ENCODE measurements around the gene ANAPC1.
"Not testable (repeated sequence)": the region's sequence is repeated elsewhere in the genome, so short reads cannot be mapped to it uniquely, and the experiment has no call there.

Gene ANAPC1

GRCh38 chr2:111834221-111834620, 49.8 kb downstream of the ANAPC1 start:
- DNase-seq (ENCODE audit: low spot score); H3K27ac ChIP-seq (ENCODE audit: poor library complexity, severe bottlenecking); H3K9me3 ChIP-seq (ENCODE audit: severe bottlenecking); ATAC-seq (ENCODE audit: low read depth); H3K27me3 ChIP-seq (ENCODE audit: insufficient read depth, poor library complexity, severe bottlenecking); H3K4me1 ChIP-seq (ENCODE audit: insufficient read depth, poor library complexity, severe bottlenecking); H3K4me3 ChIP-seq (ENCODE audit: severe bottlenecking): not testable (repeated sequence)
- H3K36me3 ChIP-seq (ENCODE audit: low read depth), result peaks cover 16% of the 10 kb centered on the region

DNA sequence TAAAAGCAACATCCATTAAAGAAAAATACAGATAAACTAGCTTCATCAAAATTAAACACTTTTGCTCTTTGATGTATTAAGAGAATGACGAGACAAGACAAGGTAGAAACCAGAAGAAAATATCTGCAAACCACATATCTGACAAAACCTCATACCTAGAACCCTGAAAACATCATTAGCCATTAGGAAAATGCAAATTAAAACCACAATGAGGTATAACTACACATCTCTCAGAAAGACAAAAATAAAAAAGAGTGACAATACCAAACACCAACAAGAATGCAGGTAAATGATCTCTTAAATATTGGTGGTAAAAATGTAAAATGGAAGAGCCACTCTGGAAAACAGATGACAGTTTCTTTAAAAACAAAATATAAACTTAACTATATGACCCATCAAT, 53.5 kb downstream of the ANAPC1 start:
- not testable (repeated sequence) for H3K9me3 ChIP-seq (ENCODE audit: severe bottlenecking); H3K4me1 ChIP-seq (ENCODE audit: insufficient read depth, poor library complexity, severe bottlenecking); H3K4me3 ChIP-seq (ENCODE audit: severe bottlenecking); H3K27me3 ChIP-seq (ENCODE audit: insufficient read depth, poor library complexity, severe bottlenecking); ATAC-seq (ENCODE audit: low read depth); DNase-seq (ENCODE audit: low spot score); H3K27ac ChIP-seq (ENCODE audit: poor library complexity, severe bottlenecking)
- peaks cover 15% of the 10 kb centered on the region for H3K36me3 ChIP-seq (ENCODE audit: low read depth)

- H3K9me3 ChIP-seq (ENCODE audit: severe bottlenecking); H3K27me3 ChIP-seq (ENCODE audit: insufficient read depth, poor library complexity, severe bottlenecking); ATAC-seq (ENCODE audit: low read depth); H3K4me1 ChIP-seq (ENCODE audit: insufficient read depth, poor library complexity, severe bottlenecking); DNase-seq (ENCODE audit: low spot score); H3K4me3 ChIP-seq (ENCODE audit: severe bottlenecking); H3K27ac ChIP-seq (ENCODE audit: poor library complexity, severe bottlenecking): not testable (repeated sequence)
- H3K36me3 ChIP-seq (ENCODE audit: low read depth), result peaks cover 14% of the 10 kb centered on the region
These were observed 55.7 kb downstream of the ANAPC1 start for GRCh38 chr2:111828217-111828766.

DNA sequence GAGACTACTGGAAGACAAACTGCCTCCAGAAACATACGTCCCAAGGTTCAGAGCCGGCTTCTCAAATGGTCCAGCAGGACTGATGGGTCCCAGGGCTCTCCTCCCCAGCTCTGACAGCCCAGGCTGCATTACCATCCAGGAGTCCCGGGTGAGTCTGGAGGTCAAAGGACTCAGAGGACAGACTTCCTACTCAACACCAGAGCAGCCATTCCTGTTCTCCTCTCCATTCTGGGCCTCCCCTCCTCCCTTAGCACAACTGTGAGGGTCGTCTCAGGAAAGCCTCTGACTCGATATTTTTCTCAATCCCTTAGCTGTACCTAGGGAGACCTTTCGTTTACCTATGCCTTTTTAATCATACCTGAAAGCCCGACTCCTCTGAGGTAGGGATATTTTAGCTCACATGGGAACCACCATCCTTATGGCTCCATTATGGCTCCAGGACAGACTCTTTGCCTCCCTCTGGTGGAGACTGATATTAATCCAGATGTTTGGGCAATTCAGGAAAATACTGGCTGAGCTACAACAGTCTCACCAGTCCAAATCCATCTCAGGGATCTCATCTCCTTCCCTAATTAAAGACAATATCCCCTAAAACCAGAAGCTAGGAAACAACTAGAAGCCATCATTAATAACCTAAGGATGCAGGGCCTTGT, 70.9 kb downstream of the ANAPC1 start:
- H3K9me3 ChIP-seq (ENCODE audit: severe bottlenecking); H3K36me3 ChIP-seq (ENCODE audit: low read depth); H3K4me3 ChIP-seq (ENCODE audit: severe bottlenecking); H3K4me1 ChIP-seq (ENCODE audit: insufficient read depth, poor library complexity, severe bottlenecking); H3K27ac ChIP-seq (ENCODE audit: poor library complexity, severe bottlenecking); H3K27me3 ChIP-seq (ENCODE audit: insufficient read depth, poor library complexity, severe bottlenecking); DNase-seq (ENCODE audit: low spot score): not testable (repeated sequence)
- peak; percentile 25 for TF ChIP-seq CTCF (IDR thresholded peaks at IDR 0.05; ENCODE audit: poor library complexity, severe bottlenecking)
- peak; percentile 57; the same call in 2 of the 3 replicates for ATAC-seq (ENCODE audit: low read depth)

DNA sequence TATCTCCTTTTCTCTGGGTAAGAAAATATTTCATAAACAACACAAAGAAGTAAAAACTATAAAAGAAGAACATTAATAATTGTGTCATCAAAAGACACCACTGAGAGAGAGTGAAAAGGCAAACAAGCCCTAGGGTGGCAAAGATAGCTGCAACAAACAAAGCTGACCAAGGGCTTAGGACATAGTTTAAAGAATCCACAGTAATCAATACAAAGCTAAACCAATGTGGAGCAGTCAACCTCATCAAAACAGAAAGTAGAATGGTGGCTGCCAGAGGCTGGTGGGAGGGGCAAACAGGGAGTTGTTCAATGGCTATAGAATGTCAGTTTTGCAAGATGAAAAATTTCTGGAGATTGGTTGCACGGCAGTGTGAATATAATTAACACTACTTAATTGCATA, 93.4 kb downstream of the ANAPC1 start:
- not testable (repeated sequence) for H3K4me1 ChIP-seq (ENCODE audit: insufficient read depth, poor library complexity, severe bottlenecking); ATAC-seq (ENCODE audit: low read depth); H3K27me3 ChIP-seq (ENCODE audit: insufficient read depth, poor library complexity, severe bottlenecking); H3K36me3 ChIP-seq (ENCODE audit: low read depth); H3K4me3 ChIP-seq (ENCODE audit: severe bottlenecking); H3K27ac ChIP-seq (ENCODE audit: poor library complexity, severe bottlenecking); DNase-seq (ENCODE audit: low spot score); H3K9me3 ChIP-seq (ENCODE audit: severe bottlenecking)

GRCh38 chr2:111784081-111784480, 99.9 kb downstream of the ANAPC1 start:
- not testable (repeated sequence) for H3K4me3 ChIP-seq (ENCODE audit: severe bottlenecking); H3K27me3 ChIP-seq (ENCODE audit: insufficient read depth, poor library complexity, severe bottlenecking); H3K4me1 ChIP-seq (ENCODE audit: insufficient read depth, poor library complexity, severe bottlenecking); H3K27ac ChIP-seq (ENCODE audit: poor library complexity, severe bottlenecking); H3K36me3 ChIP-seq (ENCODE audit: low read depth); ATAC-seq (ENCODE audit: low read depth); H3K9me3 ChIP-seq (ENCODE audit: severe bottlenecking); DNase-seq (ENCODE audit: low spot score)

GRCh38 chr2:111782195-111782594, 101.8 kb downstream of the ANAPC1 start:
- not testable (repeated sequence) for H3K36me3 ChIP-seq (ENCODE audit: low read depth); H3K27ac ChIP-seq (ENCODE audit: poor library complexity, severe bottlenecking); ATAC-seq (ENCODE audit: low read depth); H3K27me3 ChIP-seq (ENCODE audit: insufficient read depth, poor library complexity, severe bottlenecking); H3K4me3 ChIP-seq (ENCODE audit: severe bottlenecking); H3K9me3 ChIP-seq (ENCODE audit: severe bottlenecking); H3K4me1 ChIP-seq (ENCODE audit: insufficient read depth, poor library complexity, severe bottlenecking); DNase-seq (ENCODE audit: low spot score)

- not testable (repeated sequence) for DNase-seq (ENCODE audit: low spot score); H3K4me3 ChIP-seq (ENCODE audit: severe bottlenecking); H3K4me1 ChIP-seq (ENCODE audit: insufficient read depth, poor library complexity, severe bottlenecking); H3K27ac ChIP-seq (ENCODE audit: poor library complexity, severe bottlenecking); H3K36me3 ChIP-seq (ENCODE audit: low read depth); ATAC-seq (ENCODE audit: low read depth); H3K27me3 ChIP-seq (ENCODE audit: insufficient read depth, poor library complexity, severe bottlenecking); H3K9me3 ChIP-seq (ENCODE audit: severe bottlenecking)
These were observed 102.4 kb downstream of the ANAPC1 start for GRCh38 chr2:111781443-111782094.

- H3K9me3 ChIP-seq (ENCODE audit: severe bottlenecking); ATAC-seq (ENCODE audit: low read depth); H3K4me1 ChIP-seq (ENCODE audit: insufficient read depth, poor library complexity, severe bottlenecking); DNase-seq (ENCODE audit: low spot score); H3K4me3 ChIP-seq (ENCODE audit: severe bottlenecking); H3K36me3 ChIP-seq (ENCODE audit: low read depth); H3K27ac ChIP-seq (ENCODE audit: poor library complexity, severe bottlenecking); H3K27me3 ChIP-seq (ENCODE audit: insufficient read depth, poor library complexity, severe bottlenecking): not testable (repeated sequence)
These were observed 106.8 kb downstream of the ANAPC1 start for GRCh38 chr2:111777155-111777554.

DNA sequence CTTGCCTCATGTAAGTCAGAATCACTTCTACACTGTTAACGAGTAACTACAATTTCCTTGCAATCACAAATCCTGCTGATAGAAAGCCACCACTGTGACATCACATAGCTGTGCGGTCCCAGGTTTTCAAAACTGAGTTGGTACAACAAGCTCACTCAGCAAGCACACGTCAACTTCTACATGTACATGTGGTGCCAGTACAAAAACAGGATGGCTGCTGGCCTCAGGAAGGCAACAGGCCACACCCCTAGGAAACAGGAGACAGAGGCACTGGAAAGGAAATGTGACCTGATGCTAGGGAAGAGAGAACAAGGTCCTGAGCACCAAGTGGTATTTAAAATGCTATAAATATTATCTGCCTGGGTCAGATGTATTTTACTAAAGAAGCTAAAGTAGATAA, 107.7 kb downstream of the ANAPC1 start:
- not testable (repeated sequence) for H3K27ac ChIP-seq (ENCODE audit: poor library complexity, severe bottlenecking); ATAC-seq (ENCODE audit: low read depth); H3K36me3 ChIP-seq (ENCODE audit: low read depth); H3K27me3 ChIP-seq (ENCODE audit: insufficient read depth, poor library complexity, severe bottlenecking); H3K4me3 ChIP-seq (ENCODE audit: severe bottlenecking); DNase-seq (ENCODE audit: low spot score); H3K9me3 ChIP-seq (ENCODE audit: severe bottlenecking); H3K4me1 ChIP-seq (ENCODE audit: insufficient read depth, poor library complexity, severe bottlenecking)
